Thoracic aorta (tissue), 2 donors: ENCODE measurements around the gene MB. TPM values are rescaled to one million over a fixed set of nuclear protein-coding genes. Genes with fewer than 3 reads are reported as not detected.

ENCODE experiments used
- ATAC-seq: fragments of 150-250 bp; one replicate; pipeline ENCODE4 v1.8.0; 2017; ENCODE audit warnings: low read depth; ENCODE audit not compliant: insufficient number of reproducible peaks, low FRiP score
- DNase-seq: peaks from one replicate; pipeline ENCODE4 v3.0.0-alpha.2; 2020; ENCODE audit warnings: low spot score
- H3K27ac ChIP-seq, 2 donors: fragments of 200-600 bp; sonication (generic); 1 replicate in 1 of 2; 2 replicates in 1 of 2; pipeline ENCODE4 v1.5.1; 2016; ENCODE audit warnings: mild to moderate bottlenecking in 2 of 2, moderate library complexity in 2 of 2
- H3K27me3 ChIP-seq: fragments of 200-600 bp; sonication (generic); replicated peaks from 2 replicates; pipeline ENCODE4 v1.6.0; 2016; ENCODE audit warnings: mild to moderate bottlenecking; ENCODE audit not compliant: insufficient read depth
- H3K36me3 ChIP-seq: fragments of 200-600 bp; sonication (generic); one replicate; pipeline ENCODE4 v1.5.1; 2016
- H3K4me1 ChIP-seq, 2 donors: fragments of 200-600 bp; sonication (generic); 1 replicate in 1 of 2; 2 replicates in 1 of 2; pipeline versions ENCODE4 v1.5.1 to v1.6.0; 2016; ENCODE audit warnings: low read depth in 2 of 2, mild to moderate bottlenecking in 1 of 2; ENCODE audit not compliant: control insufficient read depth in 1 of 2
- H3K4me3 ChIP-seq: fragments of 200-600 bp; sonication (generic); 2 replicates; pipeline ENCODE4 v1.5.1; 2016; ENCODE audit warnings: mild to moderate bottlenecking
- H3K9me3 ChIP-seq: fragments of 200-600 bp; sonication (generic); 2 replicates; pipeline ENCODE4 v1.5.1; 2016
- total RNA-seq, 2 donors: library from RNA; depleted of rRNA; stranded (reverse); fragments of >200 nt; gene quantifications; one replicate each; pipeline versions ENCODE4 v1.1.0 to v1.2.3, GENCODE V29; 2016
- TF ChIP-seq, protein P1 (sequence below): fragments of 200-600 bp; sonication (generic); IDR thresholded peaks from one replicate; pipeline ENCODE4 v1.5.1; 2019; ENCODE audit warnings: antibody characterized with exemption

The MB gene
- total RNA-seq, 2 donors from 2014 or later, result not detected

DNA sequence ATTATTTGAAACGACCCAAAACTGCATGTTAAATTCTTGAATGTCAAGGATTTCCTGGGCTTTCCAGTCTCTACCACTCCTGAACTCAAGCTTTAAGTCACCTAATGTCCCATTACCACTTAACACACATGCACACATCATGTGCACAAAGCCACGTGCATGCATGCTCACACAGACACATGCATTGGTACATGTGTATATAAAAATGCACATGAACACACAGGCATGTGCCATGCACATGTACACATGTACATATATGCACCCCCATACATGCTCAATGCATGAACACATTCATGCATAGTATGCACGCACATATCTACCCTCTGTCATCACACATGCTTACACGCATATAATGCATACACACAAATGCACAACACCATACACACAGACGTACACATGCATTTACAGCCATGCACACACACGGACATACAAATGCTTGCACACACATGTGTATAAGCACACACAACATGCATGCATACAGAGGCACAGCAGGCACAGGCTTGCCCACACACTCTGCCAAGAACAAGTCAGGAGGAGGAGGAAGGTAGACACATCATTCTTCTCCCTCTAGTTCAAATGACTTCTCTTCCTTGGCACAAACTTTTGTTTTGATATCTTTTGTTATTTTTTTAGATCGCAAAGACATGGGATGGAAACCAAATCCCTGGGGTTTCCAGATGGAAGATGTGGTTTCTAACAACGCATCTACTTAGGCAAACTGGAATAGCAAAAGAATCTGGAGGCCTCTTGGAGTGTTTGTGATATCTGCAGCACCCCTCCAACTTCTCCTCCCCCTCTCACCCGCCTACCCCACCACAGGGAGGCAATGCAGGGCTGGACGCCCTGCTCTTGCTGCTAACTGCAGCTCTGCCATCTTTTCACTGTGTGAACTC is 51.9 kb downstream of the MB start:
- no peaks in the 10 kb centered on the region for H3K36me3 ChIP-seq
- H3K27me3 ChIP-seq, result no peaks in the 10 kb centered on the region
- H3K27ac ChIP-seq, result no peak overlapping the region
- H3K4me3 ChIP-seq, result no peak overlapping the region
- DNase-seq, result no peak
- peaks cover 0 to 3% of the 10 kb centered on the region in 2 donors for H3K4me1 ChIP-seq
- TF ChIP-seq, protein P1, sequence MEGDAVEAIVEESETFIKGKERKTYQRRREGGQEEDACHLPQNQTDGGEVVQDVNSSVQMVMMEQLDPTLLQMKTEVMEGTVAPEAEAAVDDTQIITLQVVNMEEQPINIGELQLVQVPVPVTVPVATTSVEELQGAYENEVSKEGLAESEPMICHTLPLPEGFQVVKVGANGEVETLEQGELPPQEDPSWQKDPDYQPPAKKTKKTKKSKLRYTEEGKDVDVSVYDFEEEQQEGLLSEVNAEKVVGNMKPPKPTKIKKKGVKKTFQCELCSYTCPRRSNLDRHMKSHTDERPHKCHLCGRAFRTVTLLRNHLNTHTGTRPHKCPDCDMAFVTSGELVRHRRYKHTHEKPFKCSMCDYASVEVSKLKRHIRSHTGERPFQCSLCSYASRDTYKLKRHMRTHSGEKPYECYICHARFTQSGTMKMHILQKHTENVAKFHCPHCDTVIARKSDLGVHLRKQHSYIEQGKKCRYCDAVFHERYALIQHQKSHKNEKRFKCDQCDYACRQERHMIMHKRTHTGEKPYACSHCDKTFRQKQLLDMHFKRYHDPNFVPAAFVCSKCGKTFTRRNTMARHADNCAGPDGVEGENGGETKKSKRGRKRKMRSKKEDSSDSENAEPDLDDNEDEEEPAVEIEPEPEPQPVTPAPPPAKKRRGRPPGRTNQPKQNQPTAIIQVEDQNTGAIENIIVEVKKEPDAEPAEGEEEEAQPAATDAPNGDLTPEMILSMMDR, result no peak
- ATAC-seq, result no peak
- H3K9me3 ChIP-seq, result no peaks in the 10 kb centered on the region

DNA sequence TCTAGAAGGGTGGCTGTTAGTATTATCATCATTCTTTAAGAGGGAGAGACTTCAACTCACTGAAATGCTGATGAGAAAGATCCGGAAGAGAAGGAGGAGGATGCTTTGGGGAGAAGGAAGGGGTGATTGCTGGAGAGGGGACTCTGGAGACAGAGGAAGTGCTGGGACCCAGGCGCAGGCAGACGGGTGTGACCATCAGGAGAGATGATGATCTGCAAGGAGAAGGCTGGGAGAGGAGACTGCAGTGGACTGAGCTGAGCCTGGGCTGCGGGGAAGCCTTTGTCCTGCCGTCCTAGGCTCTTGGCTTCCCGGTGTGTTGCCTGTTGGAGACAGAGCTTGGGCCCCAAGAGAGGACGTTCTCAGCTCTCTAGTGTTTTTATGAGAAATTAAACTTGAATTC is 53.9 kb downstream of the MB start:
- TF ChIP-seq, protein P1, result no peak
- no peak overlapping the region for H3K27ac ChIP-seq
- no peaks in the 10 kb centered on the region for H3K9me3 ChIP-seq
- no peak for ATAC-seq
- H3K4me1 ChIP-seq, result no peaks in the 10 kb centered on the region
- DNase-seq, result no peak
- H3K36me3 ChIP-seq, result no peaks in the 10 kb centered on the region
- H3K27me3 ChIP-seq, result no peaks in the 10 kb centered on the region
- no peak overlapping the region for H3K4me3 ChIP-seq

DNA sequence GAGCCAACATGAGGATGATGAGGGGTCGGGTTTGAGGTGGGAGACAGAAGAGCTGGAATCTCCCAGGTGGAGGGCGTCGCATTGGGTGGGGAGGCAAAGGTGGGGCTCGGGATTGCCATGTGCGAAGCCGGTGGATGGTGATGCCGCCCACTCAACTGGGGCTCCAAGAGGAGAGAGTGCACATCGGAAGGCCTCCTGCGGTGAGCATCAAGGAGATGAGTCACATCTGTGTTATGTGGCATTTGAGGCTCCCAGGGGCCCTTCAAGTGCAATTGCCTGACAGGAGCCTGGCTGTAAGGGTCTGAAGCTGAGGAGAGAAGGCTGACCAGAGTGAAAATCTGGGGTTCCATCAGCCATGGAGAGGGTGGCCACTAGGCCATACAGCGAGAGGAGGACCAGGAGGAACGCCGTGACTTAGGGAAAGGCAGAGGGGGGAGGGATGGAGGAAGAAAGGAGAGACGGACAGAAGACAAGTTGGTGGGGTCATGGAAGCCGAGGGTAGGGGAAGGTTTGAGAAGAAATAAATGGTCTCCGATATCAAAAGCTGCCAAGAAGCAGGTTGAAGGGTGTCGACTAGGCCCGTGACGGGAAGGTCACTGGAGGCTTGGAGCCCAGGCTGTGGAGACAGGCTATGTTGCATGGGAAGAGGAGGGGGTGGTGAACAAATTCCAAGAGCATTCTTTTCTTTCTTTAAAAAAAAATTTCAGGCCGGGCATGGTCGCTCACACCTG is 55.2 kb downstream of the MB start:
- Histone ChIP-seq H3K27ac (no peak overlapping the region), H3K4me3 (no peak overlapping the region), H3K27me3 (no peaks in the 10 kb centered on the region), H3K4me1 (no peaks in the 10 kb centered on the region), H3K36me3 (no peaks in the 10 kb centered on the region), H3K9me3 (no peaks in the 10 kb centered on the region)
- DNase-seq (no peak), ATAC-seq (no peak)
- TF ChIP-seq, protein P1, result no peak

DNA sequence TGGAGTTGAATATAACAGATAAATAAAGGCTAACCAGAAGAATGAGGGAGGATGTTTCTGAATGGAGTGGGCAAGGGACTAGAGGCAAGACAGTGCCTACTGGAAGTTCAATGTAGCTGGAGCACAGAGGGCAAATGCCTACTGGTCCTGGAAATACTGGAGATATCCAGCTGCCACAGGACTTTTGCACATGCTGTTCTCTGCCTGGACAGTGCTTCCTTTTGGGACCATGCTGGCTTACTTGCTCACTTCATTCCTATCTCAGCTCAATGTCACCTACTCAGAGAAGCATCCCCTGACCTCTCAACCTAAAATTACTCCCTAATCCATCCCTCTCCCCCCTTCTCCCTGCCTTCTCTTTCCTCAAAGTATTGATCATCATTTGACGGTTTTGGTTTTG is 56.3 kb downstream of the MB start:
- H3K27me3 ChIP-seq, result no peaks in the 10 kb centered on the region
- H3K36me3 ChIP-seq, result no peaks in the 10 kb centered on the region
- no peak overlapping the region for H3K27ac ChIP-seq

DNA sequence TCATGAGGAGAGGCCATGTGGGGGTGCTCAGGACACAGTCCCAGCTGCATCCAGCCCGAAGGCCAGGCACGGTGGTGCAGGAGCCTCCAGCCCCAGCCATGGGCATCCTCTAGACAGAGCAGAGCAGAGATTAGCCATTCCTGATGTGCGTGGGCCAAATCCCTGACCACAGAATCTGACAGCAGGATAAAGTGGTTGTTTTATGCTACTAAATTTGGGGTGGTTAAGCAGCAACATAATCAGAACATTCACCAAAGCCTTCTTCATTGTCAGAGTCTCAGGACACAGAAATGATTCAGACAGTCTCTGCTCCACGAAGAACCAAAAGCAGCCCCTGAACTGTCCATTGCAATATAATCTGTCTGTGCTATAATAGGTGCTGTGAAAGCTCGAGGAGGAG is 56.8 kb downstream of the MB start:
- Histone ChIP-seq H3K4me1 (no peaks in the 10 kb centered on the region), H3K9me3 (no peaks in the 10 kb centered on the region), H3K36me3 (no peaks in the 10 kb centered on the region), H3K4me3 (no peak overlapping the region), H3K27ac (no peak overlapping the region), H3K27me3 (no peaks in the 10 kb centered on the region)
- ATAC-seq, result no peak
- DNase-seq, result no peak
- TF ChIP-seq, protein P1, result no peak

More for the DNA sequence above, 56.3 kb downstream of the MB start:
- no peaks in the 10 kb centered on the region for H3K9me3 ChIP-seq
- DNase-seq (no peak), ATAC-seq (no peak)
- TF ChIP-seq, protein P1, result no peak
- H3K4me3 ChIP-seq, result no peak overlapping the region
- H3K4me1 ChIP-seq, result no peaks in the 10 kb centered on the region
